Stimulated activated CD4-positive, alpha-beta T cell treated with anti-CD3 and anti-CD28 coated beads, TNF-alpha, amount 100 ng/mL, for 24 hours (primary cell): Measurements from ENCODE around the gene SYCN.
A peak's percentile ranks its signal among the peaks of the same experiment; 100 is the strongest.
"Not testable (repeated sequence)": the region's sequence is repeated elsewhere in the genome, so short reads cannot be mapped to it uniquely, and the experiment has no call there.

Experiments used
- DNase-seq, 3 experiments: peaks; one replicate each; pipeline ENCODE4 v3.0.0-alpha.2; 2020; ENCODE audit warnings: low read depth in 3 of 3

The SYCN gene

GRCh38 chr19:39203372-39204341, at the start of gene SYCN:
SYCN (minus strand) TSS chr19:39204263; CDS start chr19:39204254, 9 bp downstream.
- no peak for DNase-seq

GRCh38 chr19:39253374-39254149, 49.5 kb upstream of the SYCN start:
- DNase-seq, result no peak

GRCh38 chr19:39252458-39252857, 48.4 kb upstream of the SYCN start:
- DNase-seq, result no peak

GRCh38 chr19:39251846-39252245, 47.8 kb upstream of the SYCN start:
- DNase-seq, result no peak

GRCh38 chr19:39251081-39251480, 47.0 kb upstream of the SYCN start:
- DNase-seq, result no peak

- DNase-seq, result no peak
Measured at GRCh38 chr19:39248806-39249205, 44.7 kb upstream of the SYCN start, which contains the start of gene IFNL4. IFNL4 (minus strand) TSS chr19:39248856.

- DNase-seq, result peak in 1 of 3 experiments; percentile 3
Measured at GRCh38 chr19:39247701-39248664, 43.9 kb upstream of the SYCN start.

GRCh38 chr19:39246951-39247669, 43.0 kb upstream of the SYCN start:
- peak in 1 of 3 experiments; percentile 46 for DNase-seq

GRCh38 chr19:39245166-39245565, 41.1 kb upstream of the SYCN start:
- DNase-seq, result not testable (repeated sequence)

GRCh38 chr19:39244410-39245100, 40.5 kb upstream of the SYCN start, which contains the start of gene IFNL3:
IFNL3 (minus strand) TSS chr19:39245006; CDS start chr19:39244967, 39 bp downstream.
- not testable (repeated sequence) for DNase-seq

GRCh38 chr19:39243741-39244140, 39.7 kb upstream of the SYCN start:
- DNase-seq, result not testable (repeated sequence)

- no peak for DNase-seq
Measured at GRCh38 chr19:39240421-39240820, 36.4 kb upstream of the SYCN start.

- DNase-seq, result no peak
Measured at GRCh38 chr19:39238944-39239343, 34.9 kb upstream of the SYCN start.

- no peak for DNase-seq
Measured at GRCh38 chr19:39238209-39238608, 34.1 kb upstream of the SYCN start.

GRCh38 chr19:39237200-39238184, 33.4 kb upstream of the SYCN start:
- DNase-seq, result peak; percentile 11 to 54 (median 18)

- DNase-seq, result no peak
Measured at GRCh38 chr19:39236527-39236926, 32.5 kb upstream of the SYCN start.

- DNase-seq, result no peak
Measured at GRCh38 chr19:39232708-39233107, 28.6 kb upstream of the SYCN start.

- no peak for DNase-seq
Measured at GRCh38 chr19:39230096-39230764, 26.2 kb upstream of the SYCN start.
